ENCODE data around the gene ANKRD16.
"Not testable (repeated sequence)": the region's sequence is repeated elsewhere in the genome, so short reads cannot be mapped to it uniquely, and the experiment has no call there.

Gene ANKRD16

DNA sequence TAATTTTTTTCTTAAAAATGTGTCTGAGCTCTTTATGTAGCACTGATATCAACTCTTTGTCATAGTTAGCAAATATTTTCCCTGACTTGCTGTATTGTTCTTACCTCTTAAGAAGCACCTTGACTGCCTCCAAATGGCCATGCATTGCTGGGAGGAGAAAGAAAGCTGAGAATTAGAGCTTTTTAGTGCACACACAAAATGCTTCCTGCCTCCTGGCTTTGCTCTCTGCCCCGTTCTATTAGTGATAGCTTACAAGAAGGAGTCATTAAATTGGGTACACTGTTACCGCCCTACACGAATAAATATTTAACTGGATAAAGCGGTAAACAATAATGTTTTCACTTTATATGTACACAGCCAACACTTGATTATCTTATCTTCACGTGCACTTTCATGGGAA, 4.1 kb downstream of the ANKRD16 start:
- TF ChIP-seq, protein P1, sequence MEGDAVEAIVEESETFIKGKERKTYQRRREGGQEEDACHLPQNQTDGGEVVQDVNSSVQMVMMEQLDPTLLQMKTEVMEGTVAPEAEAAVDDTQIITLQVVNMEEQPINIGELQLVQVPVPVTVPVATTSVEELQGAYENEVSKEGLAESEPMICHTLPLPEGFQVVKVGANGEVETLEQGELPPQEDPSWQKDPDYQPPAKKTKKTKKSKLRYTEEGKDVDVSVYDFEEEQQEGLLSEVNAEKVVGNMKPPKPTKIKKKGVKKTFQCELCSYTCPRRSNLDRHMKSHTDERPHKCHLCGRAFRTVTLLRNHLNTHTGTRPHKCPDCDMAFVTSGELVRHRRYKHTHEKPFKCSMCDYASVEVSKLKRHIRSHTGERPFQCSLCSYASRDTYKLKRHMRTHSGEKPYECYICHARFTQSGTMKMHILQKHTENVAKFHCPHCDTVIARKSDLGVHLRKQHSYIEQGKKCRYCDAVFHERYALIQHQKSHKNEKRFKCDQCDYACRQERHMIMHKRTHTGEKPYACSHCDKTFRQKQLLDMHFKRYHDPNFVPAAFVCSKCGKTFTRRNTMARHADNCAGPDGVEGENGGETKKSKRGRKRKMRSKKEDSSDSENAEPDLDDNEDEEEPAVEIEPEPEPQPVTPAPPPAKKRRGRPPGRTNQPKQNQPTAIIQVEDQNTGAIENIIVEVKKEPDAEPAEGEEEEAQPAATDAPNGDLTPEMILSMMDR (IDR thresholded peaks at IDR 0.05; ENCODE audit: insufficient read depth, low read length, poor library complexity, severe bottlenecking): no peak
- no peak for TF ChIP-seq EZH2phosphoT487 (conservative IDR thresholded peaks at IDR 0.05; ENCODE audit: low read length)
- Histone ChIP-seq H4K20me1 (ENCODE audit: low read depth, low read length) (no peaks in the 10 kb centered on the region), H3K27me3 (ENCODE audit: low read length) (no peaks in the 10 kb centered on the region), H3K27ac (ENCODE audit: low read depth, low read length) (no peak overlapping the region), H3K79me2 (ENCODE audit: insufficient read depth, low read length) (peaks cover 3% of the 10 kb centered on the region), H3F3A (ENCODE audit: insufficient read depth) (peaks cover 2% of the 10 kb centered on the region; the same call in 1 of the 2 replicates), H3K9me2 (replicated peaks; ENCODE audit: insufficient read depth, low read length) (no peaks in the 10 kb centered on the region), H3K4me3 (ENCODE audit: insufficient read depth, low read length, poor library complexity, severe bottlenecking) (no peak overlapping the region), H3K36me3 (ENCODE audit: low read length) (peaks cover 15% of the 10 kb centered on the region; the same call in 1 of the 2 replicates), H3K9me3 (ENCODE audit: insufficient read depth, low read length) (no peaks in the 10 kb centered on the region), H3K9ac (ENCODE audit: low read length) (no peak overlapping the region), H2AFZ (ENCODE audit: low read depth, low read length, severe bottlenecking) (no peak overlapping the region), H3K4me2 (ENCODE audit: low read depth, low read length, poor library complexity, severe bottlenecking) (no peak overlapping the region)

DNA sequence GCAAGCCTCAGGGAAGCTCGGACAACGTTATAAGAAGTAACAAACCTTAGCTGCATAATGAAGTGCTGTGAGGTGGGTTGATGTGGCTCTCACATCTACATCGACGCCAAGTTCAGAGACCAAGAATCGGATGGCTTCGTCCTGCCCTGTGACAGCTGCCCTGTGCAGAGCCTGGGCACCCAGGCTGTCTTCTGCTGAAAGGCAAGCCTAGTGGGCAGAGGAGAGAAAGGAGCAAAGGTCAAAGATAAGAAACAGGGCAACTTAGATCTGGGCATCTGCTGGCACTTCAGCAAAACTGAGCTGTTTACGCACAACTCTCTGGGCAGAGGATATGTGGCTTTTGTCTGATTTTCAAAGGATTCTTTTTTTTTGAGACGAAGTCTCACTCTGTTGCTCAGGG, 6.7 kb downstream of the ANKRD16 start:
- peaks cover 15% of the 10 kb centered on the region; the same call in 1 of the 2 replicates for H3K36me3 ChIP-seq (ENCODE audit: low read length)
- no peaks in the 10 kb centered on the region for H3K27me3 ChIP-seq (ENCODE audit: low read length)
- no peak overlapping the region for H3K9ac ChIP-seq (ENCODE audit: low read length)
- H3K4me2 ChIP-seq (ENCODE audit: low read depth, low read length, poor library complexity, severe bottlenecking): no peak overlapping the region
- no peak overlapping the region for H3K4me3 ChIP-seq (ENCODE audit: insufficient read depth, low read length, poor library complexity, severe bottlenecking)
- H3K9me3 ChIP-seq (ENCODE audit: insufficient read depth, low read length): no peaks in the 10 kb centered on the region
- H2AFZ ChIP-seq (ENCODE audit: low read depth, low read length, severe bottlenecking): no peak overlapping the region
- TF ChIP-seq, protein P1 (IDR thresholded peaks at IDR 0.05; ENCODE audit: insufficient read depth, low read length, poor library complexity, severe bottlenecking): no peak
- no peak for TF ChIP-seq EZH2phosphoT487 (conservative IDR thresholded peaks at IDR 0.05; ENCODE audit: low read length)
- H4K20me1 ChIP-seq (ENCODE audit: low read depth, low read length): no peaks in the 10 kb centered on the region
- no peaks in the 10 kb centered on the region for H3K9me2 ChIP-seq (replicated peaks; ENCODE audit: insufficient read depth, low read length)
- H3K27ac ChIP-seq (ENCODE audit: low read depth, low read length): no peak overlapping the region
- H3F3A ChIP-seq (ENCODE audit: insufficient read depth): peaks cover 2% of the 10 kb centered on the region; the same call in 1 of the 2 replicates
- H3K79me2 ChIP-seq (ENCODE audit: insufficient read depth, low read length): no peaks in the 10 kb centered on the region

DNA sequence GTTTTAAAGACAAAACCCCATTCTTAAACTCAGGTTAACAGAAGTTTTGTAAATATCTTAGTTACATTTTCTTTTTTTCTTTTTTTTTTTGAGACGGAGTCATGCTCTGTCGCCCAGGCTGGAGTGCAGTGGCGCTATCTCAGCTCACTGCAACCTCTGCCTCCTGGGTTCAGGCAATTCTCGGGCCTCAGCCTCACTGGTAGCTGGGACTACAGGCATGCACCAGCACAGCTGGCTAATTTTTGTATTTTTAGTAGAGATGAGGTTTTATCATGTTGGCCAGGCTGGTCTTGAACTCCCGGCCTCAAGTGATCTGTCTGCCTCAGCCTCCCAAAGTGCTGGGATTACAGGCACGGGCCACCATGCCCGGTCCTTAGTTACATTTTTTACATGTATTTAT, 12.7 kb downstream of the ANKRD16 start:
- H3K36me3 ChIP-seq (ENCODE audit: low read length); H4K20me1 ChIP-seq (ENCODE audit: low read depth, low read length); H2AFZ ChIP-seq (ENCODE audit: low read depth, low read length, severe bottlenecking); H3K27ac ChIP-seq (ENCODE audit: low read depth, low read length); H3K9me2 ChIP-seq (replicated peaks; ENCODE audit: insufficient read depth, low read length); H3K27me3 ChIP-seq (ENCODE audit: low read length); H3K9ac ChIP-seq (ENCODE audit: low read length); H3K9me3 ChIP-seq (ENCODE audit: insufficient read depth, low read length); H3K4me2 ChIP-seq (ENCODE audit: low read depth, low read length, poor library complexity, severe bottlenecking); H3K4me3 ChIP-seq (ENCODE audit: insufficient read depth, low read length, poor library complexity, severe bottlenecking); H3K79me2 ChIP-seq (ENCODE audit: insufficient read depth, low read length): not testable (repeated sequence)
- H3F3A ChIP-seq (ENCODE audit: insufficient read depth): peaks cover 14% of the 10 kb centered on the region

DNA sequence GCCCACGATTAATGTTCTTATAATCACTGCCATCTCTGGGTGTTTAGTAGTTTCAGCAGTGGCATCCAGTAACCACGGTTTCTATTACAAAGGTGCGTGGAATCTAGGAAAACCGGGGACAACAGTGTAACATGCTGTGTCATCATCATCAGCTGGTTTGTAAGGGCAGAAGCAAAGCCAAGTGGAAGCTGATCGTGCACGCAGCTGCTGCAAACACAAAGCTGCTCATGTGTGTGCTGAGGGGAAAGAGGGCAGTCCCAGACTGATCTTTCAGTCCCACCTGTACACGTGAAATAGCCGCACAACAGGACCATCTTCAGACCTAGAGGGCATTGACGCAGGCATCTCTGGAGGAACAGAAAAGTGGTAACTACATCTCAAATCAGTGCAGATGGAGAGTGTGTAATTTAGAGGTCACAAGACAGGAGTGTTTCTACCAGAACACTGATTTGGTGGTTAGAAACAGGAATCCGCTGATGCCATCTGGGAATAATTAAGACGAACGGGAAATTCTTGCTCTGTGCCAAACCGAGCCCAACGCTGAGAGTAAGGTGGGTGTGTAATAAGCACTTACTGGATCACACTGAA, 13.4 kb downstream of the ANKRD16 start:
- Histone ChIP-seq H3K9me2 (replicated peaks; ENCODE audit: insufficient read depth, low read length) (no peaks in the 10 kb centered on the region), H3K27me3 (ENCODE audit: low read length) (no peaks in the 10 kb centered on the region), H3K9ac (ENCODE audit: low read length) (no peak overlapping the region), H3K79me2 (ENCODE audit: insufficient read depth, low read length) (no peaks in the 10 kb centered on the region), H2AFZ (ENCODE audit: low read depth, low read length, severe bottlenecking) (no peak overlapping the region), H3K9me3 (ENCODE audit: insufficient read depth, low read length) (no peaks in the 10 kb centered on the region), H3K36me3 (ENCODE audit: low read length) (no peaks in the 10 kb centered on the region), H3K4me2 (ENCODE audit: low read depth, low read length, poor library complexity, severe bottlenecking) (no peak overlapping the region), H3F3A (ENCODE audit: insufficient read depth) (peaks cover 14% of the 10 kb centered on the region), H3K4me3 (ENCODE audit: insufficient read depth, low read length, poor library complexity, severe bottlenecking) (no peak overlapping the region), H4K20me1 (ENCODE audit: low read depth, low read length) (no peaks in the 10 kb centered on the region), H3K27ac (ENCODE audit: low read depth, low read length) (no peak overlapping the region)
- TF ChIP-seq EZH2phosphoT487 (conservative IDR thresholded peaks at IDR 0.05; ENCODE audit: low read length): no peak
- TF ChIP-seq, protein P1 (IDR thresholded peaks at IDR 0.05; ENCODE audit: insufficient read depth, low read length, poor library complexity, severe bottlenecking): no peak
